T-helper 2 cell treated with Interferon-gamma antibody and Interleukin-4, amounts not matched to agents 5 μg/mL and 100 μg/mL, for 36 hours (primary cell): ENCODE measurements around the gene CHST10.

ENCODE experiments used
- DNase-seq: peaks from one replicate; pipeline ENCODE4 v3.0.0; 2021; ENCODE audit warnings: low spot score
- H3K27ac Mint-ChIP-seq: one replicate; pipeline ENCODE4 v1.8.0; 2021; ENCODE audit warnings: mild to moderate bottlenecking, mixed read lengths
- H3K27me3 Mint-ChIP-seq: one replicate; pipeline ENCODE4 v1.8.0; 2021; ENCODE audit warnings: low read depth, mixed read lengths
- H3K36me3 Mint-ChIP-seq: one replicate; pipeline ENCODE4 v1.8.0; 2021; ENCODE audit warnings: low read depth, mixed read lengths
- H3K4me1 Mint-ChIP-seq: one replicate; pipeline ENCODE4 v1.8.0; 2021; ENCODE audit warnings: low read depth, mixed read lengths
- H3K4me3 Mint-ChIP-seq: one replicate; pipeline ENCODE4 v1.8.0; 2022; ENCODE audit warnings: mild to moderate bottlenecking, moderate library complexity, mixed read lengths
- H3K9me3 Mint-ChIP-seq: one replicate; pipeline ENCODE4 v1.8.0; 2021; ENCODE audit warnings: mixed read lengths

CHST10 gene

DNA sequence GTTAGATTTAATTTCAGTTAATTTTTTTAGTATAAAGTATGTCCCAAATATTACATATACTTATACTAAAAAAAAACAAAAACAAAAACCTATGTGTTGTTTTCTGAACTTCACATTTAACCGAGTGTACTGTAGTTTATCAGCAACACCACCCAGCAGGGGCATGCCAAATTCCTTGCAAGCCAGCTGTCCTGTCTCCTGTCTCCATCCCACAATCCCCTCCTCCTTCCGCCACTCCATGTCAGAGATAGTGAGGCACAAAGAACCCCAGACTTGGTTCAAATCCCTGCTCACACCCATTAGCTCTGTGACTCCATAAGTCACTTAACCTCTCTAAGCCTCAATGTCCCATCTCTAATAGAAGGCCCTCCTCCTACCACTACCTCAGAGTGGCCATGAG is 9.4 kb downstream of the CHST10 start:
- H3K4me1 Mint-ChIP-seq, result no peaks in the 10 kb centered on the region
- H3K4me3 Mint-ChIP-seq, result no peak overlapping the region
- no peaks in the 10 kb centered on the region for H3K9me3 Mint-ChIP-seq
- DNase-seq, result no peak
- H3K27ac Mint-ChIP-seq, result no peak overlapping the region
- H3K36me3 Mint-ChIP-seq, result no peaks in the 10 kb centered on the region
- H3K27me3 Mint-ChIP-seq, result no peaks in the 10 kb centered on the region

DNA sequence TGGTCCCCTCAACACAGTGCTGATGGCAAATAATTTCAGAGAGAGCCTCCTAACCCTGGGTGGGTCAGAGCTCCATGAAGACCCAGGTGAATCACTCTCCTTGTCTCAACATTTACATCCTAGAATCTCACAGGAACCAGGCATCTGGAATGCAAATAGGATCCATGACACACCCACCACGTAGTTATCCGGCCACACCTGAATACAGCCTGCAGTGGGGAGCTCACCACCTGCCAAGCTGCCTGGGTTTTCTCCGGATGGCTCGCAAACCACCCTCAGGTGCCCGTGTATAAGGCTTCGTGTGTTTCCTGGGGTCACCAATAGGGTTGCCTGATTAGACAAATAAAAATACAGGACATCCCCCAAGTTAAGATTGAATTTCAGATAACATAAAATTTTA is 9.9 kb downstream of the CHST10 start:
- H3K27me3 Mint-ChIP-seq, result no peaks in the 10 kb centered on the region
- no peaks in the 10 kb centered on the region for H3K9me3 Mint-ChIP-seq
- no peak for DNase-seq
- no peaks in the 10 kb centered on the region for H3K36me3 Mint-ChIP-seq
- H3K4me3 Mint-ChIP-seq, result no peak overlapping the region
- H3K27ac Mint-ChIP-seq, result no peak overlapping the region
- no peaks in the 10 kb centered on the region for H3K4me1 Mint-ChIP-seq

DNA sequence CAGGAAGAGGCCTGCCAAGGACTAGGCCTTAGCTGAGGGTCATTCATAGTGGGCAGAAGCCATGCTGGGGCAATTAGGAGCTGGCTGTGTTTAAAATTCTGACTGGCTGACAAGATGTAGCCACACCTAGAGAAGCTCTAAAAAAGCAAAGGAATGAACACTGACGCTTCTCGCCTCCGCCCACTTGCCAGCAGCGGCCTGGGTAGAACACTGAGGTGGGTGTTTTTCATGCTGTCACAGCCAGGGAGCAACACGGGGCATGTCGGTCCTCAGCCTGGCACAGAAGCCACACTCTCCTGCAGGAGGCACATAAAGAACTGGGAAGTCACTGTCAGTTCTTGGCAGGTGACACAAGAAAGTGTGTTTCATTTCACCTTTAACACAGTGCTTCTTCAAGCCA is 10.4 kb downstream of the CHST10 start:
- Mint-ChIP-seq H3K27ac (no peak overlapping the region), H3K36me3 (no peaks in the 10 kb centered on the region), H3K9me3 (no peaks in the 10 kb centered on the region), H3K4me3 (no peak overlapping the region), H3K4me1 (no peaks in the 10 kb centered on the region), H3K27me3 (no peaks in the 10 kb centered on the region)
- DNase-seq, result no peak

DNA sequence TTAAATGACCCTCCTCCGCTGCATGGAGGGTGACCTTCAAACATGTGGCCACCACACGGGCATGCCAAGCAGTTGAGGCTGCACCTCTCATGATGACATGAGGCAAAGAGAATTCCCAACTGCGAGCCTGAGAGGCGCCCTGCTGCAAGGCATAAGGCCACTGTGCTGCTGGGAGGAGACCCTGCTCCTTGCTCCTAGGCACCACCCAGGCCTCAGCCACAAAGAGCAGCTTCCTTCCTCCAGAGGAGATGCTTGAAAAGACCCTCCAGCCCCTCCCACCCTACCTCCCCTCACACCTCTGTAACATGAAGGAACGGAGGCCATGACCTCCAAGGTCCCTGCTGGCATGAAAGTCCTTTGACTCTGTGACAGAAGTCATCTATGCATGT is 11.4 kb downstream of the CHST10 start:
- no peak overlapping the region for H3K4me3 Mint-ChIP-seq
- no peak for DNase-seq
- no peaks in the 10 kb centered on the region for H3K36me3 Mint-ChIP-seq
- H3K27ac Mint-ChIP-seq, result no peak overlapping the region
- H3K4me1 Mint-ChIP-seq, result no peaks in the 10 kb centered on the region
- H3K9me3 Mint-ChIP-seq, result no peaks in the 10 kb centered on the region
- no peaks in the 10 kb centered on the region for H3K27me3 Mint-ChIP-seq

DNA sequence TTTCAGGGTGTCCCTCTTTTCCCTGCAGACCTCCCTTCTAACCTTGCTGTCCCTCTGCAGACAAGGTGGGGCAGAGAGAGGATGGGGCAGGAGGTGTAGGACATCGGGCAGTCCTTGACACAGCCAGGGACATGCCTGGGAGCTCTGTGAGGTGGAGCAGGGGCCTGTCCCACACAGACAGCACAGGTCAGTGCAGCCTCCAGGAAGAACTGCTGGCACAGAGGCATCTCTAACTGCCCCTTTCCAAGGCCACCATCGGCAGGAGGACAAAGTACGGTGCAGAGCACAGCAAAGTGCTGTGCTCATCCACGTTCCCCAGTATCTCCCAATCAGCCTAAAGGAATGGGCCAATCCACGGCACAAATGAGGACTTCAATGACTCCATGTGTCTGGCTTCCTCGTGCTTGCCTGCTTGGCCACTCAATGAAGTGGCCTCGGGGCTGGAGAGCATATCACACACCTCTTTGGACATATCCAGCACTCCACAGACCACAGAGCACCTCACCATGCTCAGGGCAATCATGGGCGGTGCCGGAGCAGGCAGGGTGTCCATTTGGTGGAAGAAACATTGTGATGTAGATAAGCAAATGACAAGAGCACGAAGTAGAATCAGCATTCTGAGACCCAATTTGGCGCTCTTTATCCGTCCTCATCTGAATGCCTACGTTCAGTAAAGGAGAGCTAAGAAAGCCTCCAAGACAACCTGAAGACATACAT is 11.9 kb downstream of the CHST10 start:
- H3K27ac Mint-ChIP-seq, result no peak overlapping the region
- H3K36me3 Mint-ChIP-seq, result no peaks in the 10 kb centered on the region
- no peak for DNase-seq
- H3K4me1 Mint-ChIP-seq, result no peaks in the 10 kb centered on the region
- no peaks in the 10 kb centered on the region for H3K27me3 Mint-ChIP-seq
- H3K9me3 Mint-ChIP-seq, result no peaks in the 10 kb centered on the region
- H3K4me3 Mint-ChIP-seq, result no peak overlapping the region

DNA sequence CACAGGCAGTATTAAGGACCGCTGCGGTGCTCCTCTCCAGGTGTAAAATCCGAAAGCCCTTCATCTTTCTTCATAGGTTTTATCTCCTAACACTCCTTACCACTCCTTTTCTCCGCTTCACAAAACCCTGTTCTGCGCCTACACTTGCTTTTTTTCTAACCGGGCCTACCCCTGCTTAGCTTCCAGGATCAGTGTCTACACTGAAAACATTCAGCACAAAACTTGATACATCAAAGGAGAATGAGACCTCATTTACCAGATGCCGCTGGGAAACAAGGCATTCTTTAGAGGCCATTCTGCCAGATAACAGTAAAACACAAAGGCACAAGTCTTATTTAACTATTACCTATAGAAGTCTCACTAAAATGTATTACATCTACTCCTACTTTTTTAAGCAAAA is 13.1 kb downstream of the CHST10 start:
- Mint-ChIP-seq H3K4me1 (no peaks in the 10 kb centered on the region), H3K27me3 (no peaks in the 10 kb centered on the region), H3K9me3 (no peaks in the 10 kb centered on the region), H3K27ac (no peak overlapping the region), H3K36me3 (no peaks in the 10 kb centered on the region), H3K4me3 (no peak overlapping the region)
- no peak for DNase-seq

DNA sequence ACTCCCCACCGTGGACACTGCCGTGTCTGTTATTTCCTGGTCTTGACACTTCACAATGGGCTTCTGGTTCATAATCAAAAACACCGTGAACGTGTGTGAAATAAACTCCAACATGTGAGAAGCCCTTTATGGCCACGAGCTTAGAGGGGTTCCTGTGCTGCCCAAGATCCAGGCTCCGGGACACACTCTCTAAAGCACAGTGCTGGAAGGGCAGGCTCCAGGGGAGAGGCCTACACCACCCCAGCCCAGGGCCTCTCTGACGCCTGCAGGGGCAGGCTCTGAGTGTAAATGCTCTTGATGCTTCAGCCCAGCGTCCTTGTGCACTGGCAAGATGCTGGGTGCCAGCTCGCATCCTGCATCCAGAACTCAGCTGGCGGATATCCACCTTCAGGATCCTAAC is 13.7 kb downstream of the CHST10 start:
- Mint-ChIP-seq H3K4me1 (no peaks in the 10 kb centered on the region), H3K27ac (no peak overlapping the region), H3K27me3 (no peaks in the 10 kb centered on the region), H3K36me3 (no peaks in the 10 kb centered on the region), H3K4me3 (no peak overlapping the region), H3K9me3 (no peaks in the 10 kb centered on the region)
- DNase-seq, result no peak

DNA sequence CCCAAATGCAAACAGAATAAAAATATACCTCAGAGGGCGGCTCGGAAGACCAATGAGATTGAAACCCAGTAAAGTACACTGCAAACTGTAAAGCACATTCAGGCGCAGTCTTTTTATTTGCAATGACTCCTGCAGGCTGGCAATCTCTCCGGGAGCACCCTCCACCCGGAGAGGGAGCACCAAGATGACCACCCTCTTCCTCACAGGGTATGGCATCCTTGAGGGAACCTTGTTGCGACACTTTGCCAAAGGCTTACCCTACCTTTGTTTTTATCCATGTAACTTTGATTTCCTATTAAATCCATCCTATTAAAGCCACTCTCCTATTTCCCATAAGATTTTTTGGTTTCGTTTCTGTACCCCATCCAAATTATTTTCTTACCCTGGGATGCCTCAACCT is 16.2 kb downstream of the CHST10 start:
- no peak overlapping the region for H3K27ac Mint-ChIP-seq
- H3K9me3 Mint-ChIP-seq, result no peaks in the 10 kb centered on the region
- no peaks in the 10 kb centered on the region for H3K36me3 Mint-ChIP-seq
- H3K4me1 Mint-ChIP-seq, result no peaks in the 10 kb centered on the region
- H3K4me3 Mint-ChIP-seq, result no peak overlapping the region
- DNase-seq, result no peak
- H3K27me3 Mint-ChIP-seq, result no peaks in the 10 kb centered on the region

DNA sequence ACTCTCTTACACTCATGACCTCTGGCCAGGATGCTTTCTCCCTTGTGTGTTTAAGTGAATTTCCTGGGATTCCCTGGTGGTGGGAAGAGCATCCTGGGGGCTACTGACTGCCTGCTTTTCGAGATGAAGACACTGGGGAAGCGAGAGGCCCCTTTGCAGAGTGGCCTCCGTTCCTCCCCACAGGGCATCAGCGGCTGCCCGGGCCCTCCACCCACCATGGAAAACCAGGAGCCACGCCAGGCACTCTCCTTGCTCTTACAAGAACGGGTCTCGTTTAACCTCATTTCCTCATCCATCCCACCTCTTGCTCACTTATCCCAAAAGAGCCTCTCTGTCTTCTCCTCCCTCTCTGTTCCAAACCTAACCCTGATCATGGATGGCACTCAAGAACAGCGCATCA is 17.8 kb downstream of the CHST10 start:
- H3K27ac Mint-ChIP-seq, result no peak overlapping the region
- no peaks in the 10 kb centered on the region for H3K27me3 Mint-ChIP-seq
- no peaks in the 10 kb centered on the region for H3K4me1 Mint-ChIP-seq
- no peaks in the 10 kb centered on the region for H3K9me3 Mint-ChIP-seq
- H3K36me3 Mint-ChIP-seq, result no peaks in the 10 kb centered on the region
- H3K4me3 Mint-ChIP-seq, result no peak overlapping the region
- DNase-seq, result no peak

DNA sequence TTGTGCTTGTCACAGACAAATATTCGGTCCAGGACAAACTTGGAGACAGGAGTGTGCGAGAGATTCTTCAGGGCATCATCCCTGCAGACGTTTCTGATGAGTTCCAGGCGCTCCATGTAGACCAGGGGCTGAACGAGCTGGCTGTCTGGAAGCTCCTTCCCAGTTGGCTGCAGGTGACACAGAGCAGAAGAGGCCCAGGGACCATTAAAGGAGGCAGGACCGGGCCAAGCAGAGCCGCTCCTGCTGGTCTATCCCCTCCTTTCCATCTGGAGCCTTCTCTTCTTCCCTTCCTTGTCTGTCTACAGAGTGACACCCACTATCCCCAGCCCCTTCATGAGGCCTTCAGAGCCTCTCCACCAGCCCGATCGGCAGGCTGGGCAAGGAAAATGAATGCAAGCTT is 19.5 kb downstream of the CHST10 start:
- Mint-ChIP-seq H3K9me3 (no peaks in the 10 kb centered on the region), H3K4me1 (no peaks in the 10 kb centered on the region), H3K4me3 (no peak overlapping the region), H3K27ac (no peak overlapping the region), H3K27me3 (no peaks in the 10 kb centered on the region), H3K36me3 (no peaks in the 10 kb centered on the region)
- DNase-seq, result no peak

DNA sequence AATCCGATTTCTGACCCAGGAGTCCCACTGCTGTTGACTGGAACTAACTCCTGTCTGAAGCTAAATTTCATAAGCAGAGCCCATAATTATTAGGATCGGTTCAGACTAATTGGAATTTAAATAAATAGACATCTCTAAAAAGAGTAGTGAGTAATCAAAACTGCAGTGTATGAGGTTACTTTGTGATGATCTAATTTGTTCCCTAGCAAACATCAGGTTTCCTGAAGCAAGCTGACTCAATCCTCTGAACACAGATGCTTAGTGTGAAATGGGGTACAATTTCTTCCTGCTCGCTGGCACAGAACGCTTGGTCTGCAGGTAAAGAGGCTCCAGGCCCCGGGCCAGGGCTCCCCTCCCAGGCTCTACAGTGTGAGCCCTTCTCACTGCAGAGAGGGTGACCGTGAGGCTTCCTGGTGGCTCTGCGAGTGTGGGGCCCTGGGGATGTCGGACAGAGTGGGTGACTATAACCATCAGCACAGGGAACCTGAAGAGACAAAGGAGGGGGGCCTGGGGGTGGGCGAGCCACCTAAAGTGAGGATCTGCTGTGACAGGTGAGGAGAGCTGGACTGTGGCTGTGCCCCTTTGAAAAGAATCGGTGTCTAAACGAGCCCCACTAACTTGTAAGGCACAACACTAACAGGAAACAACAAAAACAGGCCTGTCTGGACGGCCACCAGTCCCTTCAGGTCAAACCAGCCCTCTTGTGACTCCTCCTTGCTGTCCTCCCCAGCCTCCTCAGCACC is 20.2 kb downstream of the CHST10 start:
- H3K4me3 Mint-ChIP-seq, result no peak overlapping the region
- H3K9me3 Mint-ChIP-seq, result no peaks in the 10 kb centered on the region
- H3K27me3 Mint-ChIP-seq, result no peaks in the 10 kb centered on the region
- H3K4me1 Mint-ChIP-seq, result no peaks in the 10 kb centered on the region
- H3K36me3 Mint-ChIP-seq, result no peaks in the 10 kb centered on the region
- no peak overlapping the region for H3K27ac Mint-ChIP-seq
- no peak for DNase-seq

DNA sequence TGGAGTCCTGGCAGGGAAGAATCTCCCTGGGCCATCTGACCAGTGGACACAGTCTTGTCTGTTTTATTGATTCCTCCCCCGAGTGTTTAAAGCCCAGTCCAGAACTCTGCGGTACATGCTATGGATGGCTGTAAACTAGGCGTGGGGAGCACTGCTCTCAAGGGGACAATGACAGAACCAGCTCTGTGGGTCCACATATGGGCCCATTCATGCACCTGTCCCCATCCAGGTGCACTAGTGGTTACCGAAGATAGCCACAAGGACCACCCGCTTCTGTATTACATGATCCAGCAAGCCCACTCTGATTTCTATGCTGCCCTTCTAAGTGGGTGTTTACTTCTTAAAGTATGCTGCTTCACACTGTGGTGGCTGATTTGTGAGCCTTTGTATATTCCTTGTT is 21.0 kb downstream of the CHST10 start:
- no peak for DNase-seq
- H3K36me3 Mint-ChIP-seq, result no peaks in the 10 kb centered on the region
- H3K27ac Mint-ChIP-seq, result no peak overlapping the region
- no peaks in the 10 kb centered on the region for H3K9me3 Mint-ChIP-seq
- H3K4me1 Mint-ChIP-seq, result no peaks in the 10 kb centered on the region
- no peaks in the 10 kb centered on the region for H3K27me3 Mint-ChIP-seq
- no peak overlapping the region for H3K4me3 Mint-ChIP-seq

DNA sequence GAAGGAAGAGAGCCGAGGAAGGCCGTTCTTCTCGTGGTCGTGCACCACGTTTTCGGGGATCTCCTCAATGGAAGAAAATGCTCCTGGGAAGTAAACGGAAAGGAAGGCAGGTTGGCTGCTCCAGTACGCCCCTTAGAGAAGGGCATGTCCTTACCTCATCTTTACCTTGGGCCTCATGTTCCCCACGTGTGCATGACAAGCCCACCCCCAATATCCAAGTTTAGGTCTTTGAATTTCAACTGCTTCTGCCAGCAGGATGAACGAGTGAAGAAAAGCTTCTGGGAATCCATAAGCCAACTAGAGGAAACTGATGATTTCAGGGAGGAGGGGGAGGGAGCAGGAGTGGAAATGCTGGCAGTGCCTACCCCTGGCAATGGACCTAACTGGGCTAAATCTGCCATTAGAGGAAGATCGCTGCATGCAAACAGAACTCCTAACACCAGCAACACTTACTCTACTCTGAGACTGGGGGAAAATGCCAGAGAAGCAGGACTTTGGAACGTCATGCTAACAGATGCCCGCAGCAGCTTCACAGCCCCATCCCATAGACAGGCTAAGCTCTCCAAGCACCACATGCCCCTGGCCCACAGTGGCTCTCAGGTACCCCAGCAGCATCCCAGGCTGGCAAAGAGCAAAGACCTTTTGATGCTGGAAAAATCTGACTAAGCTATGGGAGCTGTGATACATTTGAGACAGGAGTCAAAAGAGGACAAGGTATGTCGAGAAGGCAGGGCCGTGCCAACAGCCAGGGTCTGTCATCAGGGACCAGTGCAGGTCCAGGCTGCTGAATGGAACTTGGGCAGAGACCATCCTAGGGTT is 21.7 kb downstream of the CHST10 start:
- H3K4me3 Mint-ChIP-seq, result no peak overlapping the region
- H3K27ac Mint-ChIP-seq, result no peak overlapping the region
- no peak for DNase-seq
- H3K36me3 Mint-ChIP-seq, result no peaks in the 10 kb centered on the region
- no peaks in the 10 kb centered on the region for H3K4me1 Mint-ChIP-seq
- H3K9me3 Mint-ChIP-seq, result no peaks in the 10 kb centered on the region
- no peaks in the 10 kb centered on the region for H3K27me3 Mint-ChIP-seq

DNA sequence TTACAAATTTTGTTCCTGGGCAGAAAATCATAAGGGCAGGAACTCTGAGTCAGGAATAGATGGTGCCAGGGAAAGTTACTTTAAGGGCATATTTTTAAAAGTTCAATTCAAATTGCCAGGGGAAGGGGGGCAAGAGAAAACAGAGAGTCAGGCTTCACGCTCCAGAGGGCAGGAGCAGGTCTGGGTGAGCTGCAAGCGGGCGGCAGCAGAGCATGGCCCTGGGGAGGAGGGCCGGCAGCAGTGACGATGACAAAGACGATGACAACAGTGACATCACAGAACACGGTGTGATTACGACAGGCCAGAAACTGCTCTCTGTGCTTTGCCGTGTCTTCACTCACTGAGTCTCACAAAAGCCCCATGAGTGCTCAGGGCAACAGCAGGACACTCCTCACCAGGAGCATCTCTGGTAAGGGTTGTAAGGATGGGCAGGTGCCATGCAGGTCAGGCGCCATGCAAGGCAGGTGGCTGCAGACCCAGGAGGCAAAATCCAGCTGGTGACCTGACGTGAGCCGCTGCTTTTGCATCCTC is 23.3 kb downstream of the CHST10 start:
- Mint-ChIP-seq H3K27me3 (no peaks in the 10 kb centered on the region), H3K27ac (no peak overlapping the region), H3K4me3 (no peak overlapping the region), H3K9me3 (no peaks in the 10 kb centered on the region), H3K36me3 (no peaks in the 10 kb centered on the region), H3K4me1 (no peaks in the 10 kb centered on the region)
- DNase-seq, result no peak
